ENCODE data around the gene BSPRY.

BSPRY gene

DNA sequence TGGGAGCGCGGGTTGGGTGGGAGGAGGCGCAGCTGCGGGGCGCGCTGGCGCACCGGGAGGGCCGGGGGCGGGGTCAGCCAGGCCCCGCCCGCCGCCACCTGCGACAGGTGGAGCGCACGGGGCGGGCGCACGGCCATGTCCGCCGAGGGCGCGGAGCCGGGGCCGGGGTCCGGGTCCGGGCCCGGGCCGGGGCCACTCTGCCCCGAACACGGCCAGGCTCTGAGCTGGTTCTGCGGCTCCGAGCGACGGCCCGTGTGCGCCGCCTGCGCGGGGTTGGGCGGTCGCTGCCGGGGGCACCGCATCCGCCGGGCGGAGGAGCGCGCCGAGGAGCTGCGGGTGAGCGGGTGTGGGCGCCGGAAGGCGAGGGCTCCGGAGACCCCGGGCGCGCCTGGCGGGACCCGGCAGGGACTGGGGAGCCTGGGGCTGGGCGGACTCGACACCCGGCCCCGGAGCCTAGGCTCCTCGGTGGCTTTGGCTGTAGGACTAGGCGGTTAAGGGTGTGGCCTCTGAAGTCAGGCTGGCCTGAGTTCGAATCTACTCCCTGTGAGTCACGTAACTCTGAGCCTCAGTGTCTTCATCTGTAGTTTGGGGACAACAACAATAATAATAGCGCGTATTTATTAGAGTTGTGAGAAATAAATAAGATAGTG, at the start of gene BSPRY:
Gene BSPRY, plus strand, starts transcription at position 97 of the 650 bp plus-strand sequence. Its CDS starts 39 bp downstream, at position 136.
- no peak for DNase-seq (ENCODE audit: low read depth)

DNA sequence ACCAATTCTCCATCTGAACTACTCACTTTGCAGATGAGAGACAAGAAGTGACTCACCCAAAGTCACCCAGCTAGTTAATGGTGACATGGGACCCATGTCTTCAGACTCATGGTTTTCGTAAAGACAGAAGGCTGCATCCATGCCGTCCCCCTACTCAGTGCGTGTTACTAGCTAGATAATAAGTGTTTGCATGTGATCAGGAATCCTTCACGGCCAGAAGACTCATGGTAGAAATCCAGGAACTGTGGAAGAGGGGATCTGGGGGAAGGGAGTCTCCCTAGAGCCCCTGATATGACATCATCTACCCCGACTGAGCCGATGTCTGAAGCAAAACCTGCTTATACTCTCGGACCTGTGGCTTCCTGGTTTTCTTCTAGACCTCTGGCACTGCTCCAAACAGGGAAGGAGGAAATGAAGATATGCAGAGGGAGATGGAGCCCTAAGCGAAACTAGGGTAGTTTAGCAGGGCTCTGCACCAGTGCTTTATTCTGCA, 49.5 kb upstream of the BSPRY start:
- no peak for DNase-seq (ENCODE audit: low read depth)

DNA sequence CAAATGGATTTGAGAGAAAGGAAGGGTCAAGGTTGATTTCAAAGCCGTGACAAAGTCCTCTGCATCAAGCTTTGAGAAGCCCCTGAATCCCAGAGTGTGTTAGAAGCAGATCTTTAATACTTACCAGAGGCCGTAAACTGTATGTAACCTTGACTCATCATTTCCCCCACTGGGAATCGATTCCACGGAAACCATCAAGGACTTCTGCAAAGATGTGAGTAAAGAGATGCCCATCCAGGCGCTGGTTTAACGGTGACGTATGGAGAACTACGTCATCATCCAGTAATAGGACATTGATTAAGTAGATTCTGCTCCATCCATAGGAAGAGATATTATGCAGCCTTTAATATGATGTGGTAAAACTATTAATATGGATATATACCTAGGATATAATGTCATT, 47.8 kb upstream of the BSPRY start:
- no peak for DNase-seq (ENCODE audit: low read depth)

DNA sequence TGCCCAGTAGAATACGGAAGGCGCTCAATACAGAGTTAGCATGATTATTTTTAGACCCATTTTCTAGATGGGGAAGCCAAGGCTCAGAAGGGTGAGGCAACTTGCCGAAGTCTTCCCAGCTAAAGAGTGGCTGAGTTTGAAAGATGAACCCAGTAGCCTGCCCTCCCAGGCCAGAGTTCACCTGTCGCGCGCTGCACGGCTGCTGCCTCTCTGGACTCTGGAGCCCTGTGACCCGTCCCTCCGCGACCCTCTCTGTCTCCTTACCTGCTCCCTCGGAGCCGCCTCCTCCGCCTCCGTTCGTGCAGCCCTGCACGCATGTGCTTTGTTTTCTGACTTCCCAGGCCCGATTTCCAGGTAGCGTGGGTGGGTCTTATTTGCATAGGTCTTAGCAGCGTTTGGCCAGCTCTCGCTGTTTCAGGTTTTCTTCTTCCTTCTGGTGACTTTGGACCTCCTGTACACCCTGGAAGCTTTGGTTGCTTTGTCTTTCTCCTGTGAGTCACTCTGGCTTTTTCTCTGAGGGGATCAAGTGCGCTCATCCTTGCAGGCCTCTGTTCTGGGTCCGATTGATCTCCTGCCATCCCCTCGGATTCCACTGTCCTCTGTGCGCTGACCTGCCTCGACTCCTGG, 46.4 kb upstream of the BSPRY start, which contains the start of gene RNF183:
Gene RNF183, minus strand, starts transcription at position 585 of the 627 bp plus-strand sequence. CDS start 5,192 bp downstream, outside the sequence.
- no peak for DNase-seq (ENCODE audit: low read depth)

DNA sequence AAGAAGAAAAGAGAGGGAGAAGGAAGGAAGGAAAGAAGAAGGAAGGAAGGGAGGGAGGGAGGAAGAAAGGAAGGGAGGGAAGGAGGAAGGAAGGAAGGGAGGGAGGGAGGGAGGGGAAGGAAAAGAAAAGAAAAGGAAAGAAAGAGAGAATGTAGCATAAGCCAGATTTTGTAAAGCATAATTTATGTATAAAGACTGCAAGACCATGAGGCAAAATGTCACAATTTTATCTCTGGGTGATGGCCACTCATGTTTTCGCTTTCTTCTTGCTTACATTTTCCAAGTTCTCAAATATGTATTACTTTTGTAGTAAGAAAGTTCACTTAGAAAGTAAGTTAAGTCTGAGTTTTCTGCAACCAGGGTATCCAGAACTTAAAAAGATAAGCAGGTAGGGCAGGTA, 42.8 kb upstream of the BSPRY start:
- DNase-seq (ENCODE audit: low read depth), result no peak

DNA sequence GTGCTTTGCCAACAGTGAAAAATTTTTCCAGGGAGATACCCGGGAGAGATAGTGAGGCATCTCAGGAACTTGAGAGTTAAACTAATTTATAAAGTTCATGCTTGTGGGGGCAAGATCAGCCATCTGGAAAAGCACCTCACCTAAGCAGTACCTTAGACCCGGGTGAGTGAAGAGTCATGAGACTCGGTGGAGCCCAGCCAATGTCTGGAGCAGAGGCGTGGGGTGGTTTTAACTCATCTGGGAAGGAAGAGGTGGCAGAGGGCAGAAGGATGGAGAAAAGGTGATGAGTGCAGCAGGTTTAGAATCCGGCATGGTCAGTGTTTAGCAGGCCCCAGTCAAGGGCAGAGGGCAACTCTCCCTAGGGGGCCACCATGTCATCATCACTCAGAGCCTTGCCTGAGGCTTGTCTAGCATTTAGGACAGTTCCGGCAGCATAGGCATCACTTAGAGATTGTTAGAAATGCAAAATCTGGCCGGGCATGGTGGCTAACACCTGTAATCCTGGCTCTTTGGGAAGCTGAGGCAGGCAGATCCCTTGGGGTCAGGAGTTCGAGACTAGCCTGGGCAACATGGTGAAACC, 41.9 kb upstream of the BSPRY start:
- DNase-seq (ENCODE audit: low read depth), result no peak

DNA sequence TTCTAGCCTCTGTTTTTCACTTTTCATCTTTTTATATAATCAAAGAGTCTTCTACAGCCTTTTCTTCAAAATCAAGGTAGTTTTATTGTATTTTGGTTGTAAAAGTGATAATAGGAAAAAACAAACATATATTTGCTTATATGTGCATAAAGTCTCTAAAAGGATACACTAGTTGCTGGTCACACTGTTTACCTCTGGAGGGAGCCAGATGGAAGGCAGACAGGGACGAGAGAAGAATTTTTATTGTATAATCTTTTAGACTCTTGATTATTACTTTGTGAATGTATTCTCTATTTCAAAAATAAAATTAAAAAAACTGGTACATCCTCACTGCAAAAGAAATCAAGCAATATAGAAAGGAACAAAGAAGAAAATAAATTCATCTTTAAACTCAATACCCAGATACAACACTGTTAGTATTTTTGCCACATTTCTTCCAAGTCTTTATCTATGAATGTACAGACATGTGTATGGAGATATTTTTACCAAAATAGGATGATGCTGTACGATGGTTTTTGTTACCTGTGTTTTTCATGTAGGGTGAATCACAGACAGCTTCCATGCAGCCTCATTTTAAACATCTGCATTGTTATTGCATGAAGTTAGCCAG, 40.0 kb upstream of the BSPRY start:
- DNase-seq (ENCODE audit: low read depth), result peak; percentile 12

DNA sequence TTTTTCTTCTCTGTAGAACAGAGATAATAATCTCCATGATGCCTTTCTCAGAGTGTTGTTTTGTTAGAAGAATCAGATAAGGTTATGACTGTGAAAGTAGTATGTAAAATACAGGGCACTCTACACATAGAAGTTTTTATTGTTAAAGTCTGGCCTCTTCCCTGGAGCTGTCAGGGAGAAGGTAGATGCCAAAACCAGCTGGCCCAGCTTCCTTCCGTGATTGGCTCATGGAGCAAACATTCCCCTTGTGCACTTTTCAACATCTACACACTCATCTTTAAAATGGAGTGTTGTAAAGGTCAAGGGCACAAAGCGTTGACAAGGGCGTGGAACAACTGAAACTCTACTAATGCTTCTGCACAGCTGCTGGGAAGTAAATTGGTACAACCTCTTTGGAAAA, 38.8 kb upstream of the BSPRY start:
- DNase-seq (ENCODE audit: low read depth), result no peak

DNA sequence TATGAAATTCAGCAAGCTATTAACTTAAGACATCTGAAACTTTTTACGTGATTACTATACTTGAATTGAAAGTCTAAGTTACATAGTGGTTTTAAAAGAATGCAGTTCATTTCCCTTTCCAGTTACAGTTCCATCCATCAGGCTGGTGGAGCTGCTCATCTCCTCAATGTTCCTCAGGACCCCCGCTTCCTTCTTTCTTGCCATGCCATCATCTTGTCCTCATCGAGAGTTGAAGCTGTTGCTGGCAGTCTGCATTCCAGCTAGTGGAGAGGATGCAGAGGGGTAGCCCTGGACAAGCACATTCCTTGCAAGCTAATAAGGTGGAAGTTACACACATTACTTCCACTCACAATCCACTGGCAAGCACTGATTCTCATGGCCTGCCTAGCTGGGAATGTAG, 37.4 kb upstream of the BSPRY start:
- no peak for DNase-seq (ENCODE audit: low read depth)

DNA sequence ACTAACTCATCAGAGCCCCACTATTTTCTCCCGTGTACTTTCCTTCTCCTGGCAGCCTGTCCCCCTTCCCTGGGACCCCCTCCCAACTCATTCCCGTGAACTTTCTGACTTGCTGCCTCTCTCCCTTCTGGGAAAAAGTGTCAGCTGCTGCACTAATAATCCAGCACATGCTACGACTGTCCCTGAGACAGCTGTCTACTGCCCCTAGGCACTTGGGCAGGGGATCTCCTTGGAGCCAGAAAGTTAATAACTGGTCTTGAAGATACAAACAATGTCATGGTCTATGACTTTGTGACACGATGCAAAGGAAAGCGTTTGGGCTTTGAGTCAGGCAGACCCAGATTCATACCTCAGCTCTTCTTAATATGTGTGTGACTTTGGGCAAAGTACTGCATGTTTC, 36.1 kb upstream of the BSPRY start:
- no peak for DNase-seq (ENCODE audit: low read depth)

DNA sequence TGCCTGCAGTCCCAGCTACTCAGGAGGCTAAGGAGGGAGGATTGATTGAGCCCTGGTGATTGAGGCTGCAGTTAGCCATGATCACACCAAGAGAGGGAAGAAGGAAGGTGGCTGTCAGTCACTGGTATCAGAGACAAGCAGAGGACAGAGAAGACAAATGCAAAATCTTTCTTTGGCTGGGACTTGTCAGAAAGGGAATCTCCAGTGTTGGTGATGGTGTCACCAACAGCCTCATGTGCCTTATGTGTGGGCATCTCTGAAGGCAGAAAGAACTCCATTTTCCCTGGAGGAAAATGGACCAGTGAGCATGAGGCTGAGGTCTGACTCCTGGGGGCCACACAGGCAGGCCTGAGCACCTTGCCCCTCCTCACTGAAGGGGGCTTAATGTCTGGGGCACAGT, 34.1 kb upstream of the BSPRY start:
- no peak for DNase-seq (ENCODE audit: low read depth)

DNA sequence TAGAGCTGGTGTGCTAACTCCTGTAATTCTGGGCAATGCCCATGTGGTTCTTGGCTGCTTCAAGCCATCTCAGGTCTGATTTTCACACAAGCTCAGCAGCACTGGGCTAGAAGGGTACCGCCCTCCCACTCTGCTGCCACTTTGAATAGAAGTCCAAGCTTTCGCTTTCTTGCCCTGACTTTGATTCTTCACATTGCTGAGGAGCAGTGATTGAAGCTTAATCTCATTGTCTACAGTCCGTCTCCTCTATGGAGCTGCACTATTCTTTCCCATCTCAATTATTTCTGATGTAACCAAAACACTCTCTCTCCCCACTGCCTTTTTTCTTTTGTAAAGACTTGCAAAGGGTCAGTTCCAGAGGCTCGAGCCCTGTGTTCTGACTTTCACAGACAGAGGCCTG, 33.3 kb upstream of the BSPRY start:
- DNase-seq (ENCODE audit: low read depth), result no peak

DNA sequence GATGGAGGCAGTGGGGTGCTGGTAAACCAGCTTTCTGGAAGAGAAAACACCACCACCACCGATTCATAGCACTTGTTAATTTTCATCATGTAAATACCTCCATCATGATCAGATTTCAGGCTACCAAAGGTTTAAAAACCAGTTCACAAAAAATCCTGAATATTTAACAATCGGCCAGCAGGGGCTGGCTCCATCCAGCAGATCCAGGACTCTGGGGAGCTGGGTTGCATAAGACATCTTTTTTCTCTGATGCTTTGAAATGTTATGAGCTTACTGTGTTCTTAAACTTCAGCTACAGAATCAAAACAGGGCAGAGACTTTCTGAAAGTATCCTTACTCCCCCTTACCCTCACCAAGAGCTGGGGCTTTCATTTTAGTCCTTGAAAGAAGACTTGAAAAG, 31.6 kb upstream of the BSPRY start:
- no peak for DNase-seq (ENCODE audit: low read depth)

DNA sequence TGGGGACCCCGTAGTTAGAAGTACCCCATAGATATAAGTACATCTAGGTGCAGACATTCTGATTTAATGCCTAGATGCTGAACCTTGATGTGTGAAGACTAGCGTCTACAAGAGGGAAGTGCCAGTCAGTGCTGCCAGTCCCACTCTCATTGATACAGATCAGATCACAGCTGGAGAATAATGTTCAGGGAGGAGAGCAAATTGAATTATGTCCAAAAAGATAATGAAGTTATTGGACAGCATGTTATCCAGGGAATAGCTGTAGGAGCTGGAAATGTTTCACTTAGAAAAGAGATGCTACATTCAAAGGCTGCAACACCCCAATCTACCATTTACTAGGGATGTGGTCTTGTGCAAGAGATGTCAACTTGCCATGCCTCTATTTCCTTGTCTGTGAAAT, 30.3 kb upstream of the BSPRY start:
- DNase-seq (ENCODE audit: low read depth), result no peak

DNA sequence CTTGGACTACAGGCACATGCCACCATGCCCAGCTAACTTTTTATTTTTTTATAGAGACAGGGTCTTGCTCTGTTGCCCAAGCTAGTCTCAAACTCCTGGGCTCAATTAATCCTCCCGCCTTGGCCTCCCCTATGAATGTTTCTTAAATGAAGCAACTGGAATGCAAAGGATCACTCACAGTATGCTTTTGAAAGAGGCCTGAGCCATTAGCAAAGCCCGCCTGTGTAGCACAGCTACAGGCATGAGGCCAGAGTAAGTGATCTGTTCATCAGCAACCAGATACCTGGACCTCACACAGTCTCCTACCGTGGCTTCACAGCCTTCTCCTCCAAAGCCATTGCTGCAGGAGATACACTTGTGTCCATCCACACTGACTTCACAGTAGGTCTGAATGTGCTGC, 29.3 kb upstream of the BSPRY start:
- DNase-seq (ENCODE audit: low read depth), result no peak

DNA sequence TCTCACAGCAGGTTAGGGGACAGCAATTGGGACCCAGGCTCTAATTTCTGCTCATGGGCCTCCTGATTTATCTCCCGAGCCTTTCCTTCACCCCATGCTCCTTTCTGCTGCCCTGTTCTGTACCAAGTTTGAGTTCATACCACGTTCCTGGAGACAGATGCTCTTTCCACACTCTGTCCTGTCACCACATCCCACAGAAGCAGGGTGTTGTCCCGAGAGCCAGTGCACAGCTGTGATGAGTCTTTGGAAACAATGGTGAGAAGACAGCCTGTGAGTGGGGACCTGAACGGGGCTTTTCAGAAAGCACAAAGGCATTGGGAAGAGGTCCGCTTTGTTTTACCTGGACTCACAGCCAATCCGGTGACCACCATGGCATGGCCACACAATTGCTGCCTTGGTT, 26.7 kb upstream of the BSPRY start:
- DNase-seq (ENCODE audit: low read depth), result no peak

DNA sequence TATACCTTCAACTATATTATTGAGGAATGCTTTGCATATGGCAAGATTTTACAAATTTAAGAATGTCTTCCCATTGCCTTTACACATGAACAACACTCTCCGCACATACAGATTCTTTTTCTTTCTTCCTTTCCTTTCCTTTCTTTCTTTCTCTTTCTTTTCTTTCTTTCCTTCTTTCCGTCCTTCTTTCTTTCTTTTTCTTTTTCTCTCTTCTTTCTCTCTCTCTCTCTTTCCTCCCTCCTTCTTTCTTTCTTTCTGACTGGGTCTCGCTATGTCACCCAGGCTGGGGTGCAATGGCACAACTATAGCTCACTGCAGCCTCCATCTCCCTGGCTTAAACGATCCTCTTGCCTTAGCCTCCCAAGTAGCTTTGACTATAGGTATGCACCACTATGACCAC, 23.1 kb upstream of the BSPRY start:
- no peak for DNase-seq (ENCODE audit: low read depth)

DNA sequence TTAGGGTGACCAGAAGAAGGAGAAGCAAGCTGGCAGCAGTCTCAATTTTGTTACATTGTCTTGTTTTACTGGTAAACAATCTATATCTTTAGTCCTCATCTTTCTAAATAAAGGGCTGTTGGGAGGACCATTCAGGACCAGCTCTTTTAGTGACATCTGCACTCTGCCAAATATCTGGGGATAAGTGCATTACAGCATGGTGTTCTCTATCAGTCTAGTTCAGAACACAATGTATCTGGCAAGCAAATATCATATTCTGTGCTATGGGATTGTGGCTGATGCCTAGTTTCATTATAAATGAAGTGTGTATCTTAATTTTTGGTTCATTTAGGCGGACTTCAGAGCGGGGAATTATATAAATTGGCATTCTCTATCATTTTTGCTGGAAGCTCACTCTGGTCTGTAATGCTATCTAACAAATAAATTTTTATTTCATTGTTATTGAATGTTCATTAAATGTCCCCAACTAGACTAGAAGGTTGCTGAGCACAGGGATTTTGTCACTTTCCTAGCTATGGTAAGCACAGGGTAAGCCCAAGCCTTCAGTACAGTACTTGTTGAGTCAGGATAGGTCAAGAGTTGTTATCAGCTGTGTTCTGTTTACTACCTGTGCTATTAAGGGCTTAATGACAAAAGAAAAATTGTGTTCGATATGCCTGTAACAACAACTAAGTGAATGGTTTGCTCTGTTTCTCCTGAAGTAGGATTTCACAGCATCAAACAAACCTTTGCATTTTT, 21.1 kb upstream of the BSPRY start:
- DNase-seq (ENCODE audit: low read depth), result no peak

DNA sequence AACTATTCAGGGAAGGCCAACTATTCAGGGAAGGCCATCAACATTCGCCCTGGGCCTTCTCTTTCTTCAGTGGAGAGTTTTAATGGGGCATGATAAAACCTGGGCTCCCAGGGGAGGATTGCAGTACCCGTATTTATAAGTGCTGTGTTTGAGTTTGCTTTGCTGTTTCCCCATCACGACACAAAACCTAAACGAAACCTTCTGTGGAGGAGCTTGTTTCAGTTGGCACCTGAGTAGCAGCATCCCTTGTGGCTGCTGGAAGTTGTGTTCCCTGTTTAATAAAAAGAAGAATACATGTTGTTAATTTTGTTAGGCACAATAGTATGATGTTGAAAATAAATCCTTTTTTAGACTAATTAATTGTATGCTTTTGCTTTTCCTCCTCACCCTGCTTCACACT, 17.6 kb upstream of the BSPRY start:
- DNase-seq (ENCODE audit: low read depth), result no peak

DNA sequence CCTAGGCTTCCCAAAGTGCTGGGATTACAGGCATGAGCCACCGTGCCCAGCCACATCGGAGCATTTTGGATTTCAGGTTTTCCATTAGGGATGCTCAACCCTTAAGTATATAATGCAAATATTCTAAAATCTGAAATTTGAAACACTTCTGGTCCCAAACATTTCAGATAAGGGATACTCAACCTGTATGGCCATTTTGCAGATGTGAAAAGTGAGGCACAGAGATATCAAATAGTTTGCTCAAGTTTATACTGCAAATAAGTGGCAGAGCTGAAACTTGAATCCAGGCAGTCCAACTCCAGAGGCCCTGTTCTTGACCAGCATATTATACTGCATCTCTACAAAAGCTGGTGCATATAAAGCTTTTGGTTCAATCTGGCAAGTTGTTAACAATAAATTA, 11.6 kb upstream of the BSPRY start:
- no peak for DNase-seq (ENCODE audit: low read depth)

DNA sequence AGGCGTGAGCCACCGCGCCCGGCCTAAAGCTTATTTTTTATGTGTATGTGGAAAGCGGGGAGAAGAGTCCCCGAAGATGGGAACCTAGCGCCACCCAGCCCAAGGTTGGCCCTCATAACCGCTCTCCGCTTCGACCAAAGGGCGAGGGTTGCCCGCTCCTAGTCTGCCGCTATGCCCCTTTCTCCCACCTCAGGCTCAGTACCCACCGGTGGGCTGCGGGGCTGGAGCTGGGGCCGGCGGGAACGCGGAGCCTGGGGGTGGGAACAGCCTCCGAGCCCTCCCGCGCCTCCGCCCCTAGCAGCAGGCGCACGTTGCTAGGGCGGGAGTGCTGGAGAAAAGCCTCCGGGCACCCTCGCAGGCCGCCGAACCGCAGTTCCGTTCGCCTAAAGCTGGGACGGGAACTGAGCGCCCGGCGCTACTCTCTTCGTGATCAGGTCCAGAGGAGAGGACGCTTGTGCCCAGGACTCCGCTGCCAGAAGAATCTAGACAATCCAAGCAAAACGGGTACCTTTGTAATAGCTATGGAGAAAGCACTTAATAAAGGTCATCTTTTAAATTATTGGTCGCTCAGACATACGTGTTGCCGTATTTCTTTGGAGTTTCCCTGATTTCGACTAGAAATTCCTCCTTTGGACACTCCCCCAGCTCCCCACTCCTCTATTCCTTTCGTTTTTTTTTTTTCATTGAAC, 9.2 kb upstream of the BSPRY start, which contains the start of gene WDR31:
Gene WDR31, minus strand, starts transcription at position 265 of the 689 bp plus-strand sequence. CDS start 8,253 bp downstream, outside the sequence.
- peak; percentile 73 for DNase-seq (ENCODE audit: low read depth)
